NCI-H2171 (cell line): ENCODE measurements around the gene CFAP221.

Experiments used
- DNase-seq: peaks from one replicate; lab custom pipeline; 2025; lab: John Stamatoyannopoulos, UW

CFAP221 gene

GRCh38 chr2:119645173-119645855, 101.1 kb downstream of the CFAP221 start:
- peak; percentile 20 for DNase-seq

- no peak for DNase-seq
Observed at GRCh38 chr2:119646149-119646548, 101.9 kb downstream of the CFAP221 start.

- DNase-seq: no peak
Observed at GRCh38 chr2:119647440-119648169, 103.4 kb downstream of the CFAP221 start.

GRCh38 chr2:119649364-119649917, 105.2 kb downstream of the CFAP221 start:
- DNase-seq: no peak

- DNase-seq: no peak
Observed at GRCh38 chr2:119650206-119650605, 106.0 kb downstream of the CFAP221 start.

- DNase-seq: no peak
Observed at GRCh38 chr2:119650846-119651370, 106.7 kb downstream of the CFAP221 start.

GRCh38 chr2:119657466-119658145, 113.4 kb downstream of the CFAP221 start:
- no peak for DNase-seq

GRCh38 chr2:119659601-119660342, 115.5 kb downstream of the CFAP221 start:
- DNase-seq: peak; percentile 2

GRCh38 chr2:119660343-119660658, 116.1 kb downstream of the CFAP221 start:
- DNase-seq: no peak

- DNase-seq: no peak
Observed at GRCh38 chr2:119662297-119662696, 118.0 kb downstream of the CFAP221 start.

- DNase-seq: no peak
Observed at GRCh38 chr2:119668546-119668945, 124.3 kb downstream of the CFAP221 start.

GRCh38 chr2:119671016-119671415, 126.8 kb downstream of the CFAP221 start:
- no peak for DNase-seq

GRCh38 chr2:119671752-119672151, 127.5 kb downstream of the CFAP221 start:
- no peak for DNase-seq

GRCh38 chr2:119672161-119672862, 128.1 kb downstream of the CFAP221 start:
- DNase-seq: no peak

GRCh38 chr2:119673796-119674195, 129.5 kb downstream of the CFAP221 start:
- no peak for DNase-seq

GRCh38 chr2:119674711-119675500, 130.7 kb downstream of the CFAP221 start:
- no peak for DNase-seq

GRCh38 chr2:119678021-119678656, 133.9 kb downstream of the CFAP221 start:
- DNase-seq: peak; percentile 95

GRCh38 chr2:119679526-119679837, 135.2 kb downstream of the CFAP221 start:
- no peak for DNase-seq

GRCh38 chr2:119679846-119680245, 135.6 kb downstream of the CFAP221 start:
- no peak for DNase-seq
